CD14-positive monocyte (primary cell): Measurements from ENCODE around the gene ZNF423. TPM values are rescaled to one million over a fixed set of nuclear protein-coding genes. Genes with fewer than 3 reads are reported as not detected.

Source experiments
- DNase-seq, 3 donors: peaks; one replicate each; pipeline ENCODE4 v3.0.0-alpha.2; 2011 to 2022
- H2AFZ ChIP-seq: 2 replicates; pipeline ENCODE4 v1.6.0; 2012; ENCODE audit warnings: mild to moderate bottlenecking, low read depth, low read length, inconsistent platforms; ENCODE audit not compliant: insufficient read depth, poor library complexity, severe bottlenecking
- H3K27ac ChIP-seq, 2 donors: 1 replicate in 1 of 2; 2 replicates in 1 of 2; pipeline ENCODE4 v1.5.1; 2012 to 2013; ENCODE audit warnings: low read length in 2 of 2, control low read depth in 1 of 2, inconsistent platforms in 1 of 2, low read depth in 1 of 2, mild to moderate bottlenecking in 1 of 2
- H3K27me3 ChIP-seq, 2 donors: one replicate each; pipeline versions ENCODE4 v1.6.0 to v1.6.1; 2011 to 2013; ENCODE audit warnings: low read length in 2 of 2; ENCODE audit not compliant: control insufficient read depth in 2 of 2, insufficient read depth in 2 of 2
- H3K36me3 ChIP-seq, 2 donors: replicated peaks in 1 of 2; 1 replicate in 1 of 2; 2 replicates in 1 of 2; pipeline versions ENCODE4 v1.5.1 to v1.6.1; 2012 to 2013; ENCODE audit warnings: low read length in 2 of 2, control low read depth in 1 of 2, inconsistent platforms in 1 of 2, mild to moderate bottlenecking in 1 of 2; ENCODE audit not compliant: insufficient read depth in 2 of 2, control insufficient read depth in 1 of 2
- H3K4me1 ChIP-seq, 2 donors: 1 replicate in 1 of 2; 2 replicates in 1 of 2; pipeline versions ENCODE4 v1.5.1 to v1.6.1; 2012 to 2013; ENCODE audit warnings: low read length in 2 of 2, control low read depth in 1 of 2, inconsistent platforms in 1 of 2, mild to moderate bottlenecking in 1 of 2, moderate library complexity in 1 of 2; ENCODE audit not compliant: insufficient read depth in 2 of 2, control insufficient read depth in 1 of 2
- H3K4me2 ChIP-seq: replicated peaks from 2 replicates; pipeline ENCODE3; 2012; ENCODE audit warnings: low read length, moderate library complexity, mild to moderate bottlenecking; ENCODE audit not compliant: poor library complexity, severe bottlenecking; ENCODE audit errors: extremely low read depth
- H3K4me3 ChIP-seq, 3 experiments: fragments of 200-600 bp in 1 of 3; sonication (generic) in 1 of 3; replicated peaks in 1 of 3; 1 replicate in 2 of 3; 2 replicates in 1 of 3; pipeline ENCODE4 v1.5.1; 2011 to 2013; ENCODE audit warnings: low read length in 3 of 3, mild to moderate bottlenecking in 3 of 3, control low read depth in 2 of 3, low read depth in 2 of 3, inconsistent platforms in 1 of 3, moderate library complexity in 1 of 3
- H3K79me2 ChIP-seq: 2 replicates; pipeline ENCODE4 v1.6.0; 2012; ENCODE audit warnings: mild to moderate bottlenecking, control low read depth, inconsistent platforms, low read length, moderate library complexity; ENCODE audit not compliant: insufficient read depth
- H3K9ac ChIP-seq: 2 replicates; pipeline ENCODE4 v1.6.0; 2017; ENCODE audit warnings: low read length, mild to moderate bottlenecking; ENCODE audit not compliant: insufficient read depth, poor library complexity, severe bottlenecking
- H3K9me3 ChIP-seq, 2 donors: replicated peaks in 1 of 2; 1 replicate in 1 of 2; 2 replicates in 1 of 2; pipeline versions ENCODE4 v1.5.1 to v1.6.1; 2012 to 2013; ENCODE audit warnings: low read length in 2 of 2, control low read depth in 1 of 2; ENCODE audit not compliant: control insufficient read depth in 1 of 2, insufficient read depth in 1 of 2
- H4K20me1 ChIP-seq: 2 replicates; pipeline ENCODE4 v1.6.0; 2012; ENCODE audit warnings: mild to moderate bottlenecking, low read length, control low read depth, moderate library complexity; ENCODE audit not compliant: insufficient read depth
- H3K27ac Mint-ChIP-seq, 7 donors: one replicate each; pipeline ENCODE4 v1.8.0; 2020; ENCODE audit warnings: mild to moderate bottlenecking in 7 of 7, mixed read lengths in 7 of 7, moderate library complexity in 6 of 7, inconsistent platforms in 2 of 7
- H3K27me3 Mint-ChIP-seq, 3 donors: one replicate each; pipeline ENCODE4 v1.8.0; 2021 to 2022; ENCODE audit warnings: low read depth in 3 of 3, mild to moderate bottlenecking in 3 of 3, mixed read lengths in 3 of 3, moderate library complexity in 3 of 3, inconsistent platforms in 1 of 3
- H3K36me3 Mint-ChIP-seq, 2 donors: one replicate each; pipeline ENCODE4 v1.8.0; 2020; ENCODE audit warnings: mixed read lengths in 2 of 2, inconsistent platforms in 1 of 2, mild to moderate bottlenecking in 1 of 2
- H3K4me1 Mint-ChIP-seq: one replicate; pipeline ENCODE4 v1.8.0; 2020; ENCODE audit warnings: mild to moderate bottlenecking, mixed read lengths
- H3K4me3 Mint-ChIP-seq, 2 donors: one replicate each; pipeline ENCODE4 v1.8.0; 2020; ENCODE audit warnings: mild to moderate bottlenecking in 2 of 2, mixed read lengths in 2 of 2, moderate library complexity in 1 of 2
- H3K9me3 Mint-ChIP-seq, 7 donors: one replicate each; pipeline ENCODE4 v1.8.0; 2020 to 2022; ENCODE audit warnings: mixed read lengths in 7 of 7, mild to moderate bottlenecking in 6 of 7, moderate library complexity in 6 of 7, inconsistent platforms in 2 of 7
- CTCF ChIP-seq: fragments of 200-600 bp; IDR thresholded peaks from one replicate; pipeline ENCODE4 v1.8.0; 2022; ENCODE audit warnings: antibody characterized with exemption, mild to moderate bottlenecking
- WGBS: methylation state at CpG from one replicate; pipeline ENCODE4 v1.1.5; 2013; ENCODE audit warnings: missing lambda C conversion rate; ENCODE audit not compliant: insufficient coverage; 5-methylcytosine and 5-hydroxymethylcytosine counted together
- intact Hi-C, 2 donors: fragments of 100-400 bp; cut with micrococcal nuclease; formaldehyde crosslinking; loops; one replicate each; pipeline versions ENCODE4 v1.15.0 to v1.15.1; 2023
- polyA plus RNA-seq, 3 donors: library from polyadenylated mRNA; depleted of rRNA in 1 of 3; unstranded in 2 of 3; stranded (reverse) in 1 of 3; fragments of 300-500 nt in 2 of 3; fragments of >200 nt in 1 of 3; fragmentation: Illumina TruSeq in 2 of 3; gene quantifications; 1 replicate in 2 of 3; 2 replicates in 1 of 3; pipeline ENCODE4 v1.2.3, GENCODE V29; 2012 to 2021

The ZNF423 gene
- polyA plus RNA-seq, 3 donors = not detected

- H3K4me2 ChIP-seq = no peak overlapping the region
- DNase-seq = no peak
- Mint-ChIP-seq H3K4me1 (no peaks in the 10 kb centered on the region), H3K9me3 (peaks cover 0 to 2% (median 0%) of the 10 kb centered on the region in 7 donors), H3K4me3 (no peak overlapping the region), H3K27ac (no peak overlapping the region), H3K27me3 (peaks cover 10 to 28% (median 23%) of the 10 kb centered on the region in 3 donors), H3K36me3 (no peaks in the 10 kb centered on the region)
- H2AFZ ChIP-seq = no peak overlapping the region
- H3K27me3 ChIP-seq = peaks cover 0 to 6% of the 10 kb centered on the region in 2 donors
- H3K27ac ChIP-seq = no peak overlapping the region
- TF ChIP-seq CTCF = no peak
- H4K20me1 ChIP-seq = no peaks in the 10 kb centered on the region
- intact Hi-C loops = no loop called here
- no peaks in the 10 kb centered on the region for H3K79me2 ChIP-seq
- H3K4me3 ChIP-seq = no peak overlapping the region
- no peaks in the 10 kb centered on the region for H3K4me1 ChIP-seq
- H3K36me3 ChIP-seq = no peaks in the 10 kb centered on the region
- no CpG with 5 or more reads among the region's 2 CpGs for WGBS
- H3K9me3 ChIP-seq = no peaks in the 10 kb centered on the region
- H3K9ac ChIP-seq = no peak overlapping the region
Measured at GRCh38 chr16:49867234-49867633, 11.3 kb upstream of the ZNF423 start.

GRCh38 chr16:49866595-49867071 is 10.7 kb upstream of the ZNF423 start:
- Mint-ChIP-seq H3K36me3 (no peaks in the 10 kb centered on the region), H3K27me3 (peaks cover 13 to 32% (median 25%) of the 10 kb centered on the region in 3 donors), H3K9me3 (peaks cover 0 to 2% (median 0%) of the 10 kb centered on the region in 7 donors), H3K4me1 (no peaks in the 10 kb centered on the region), H3K27ac (no peak overlapping the region), H3K4me3 (no peak overlapping the region)
- WGBS = 98% methylated on average over 11 of the region's 14 CpGs
- H3K27ac ChIP-seq = no peak overlapping the region
- intact Hi-C loops = no loop called here
- no peaks in the 10 kb centered on the region for H3K4me1 ChIP-seq
- H3K36me3 ChIP-seq = no peaks in the 10 kb centered on the region
- no peak overlapping the region for H3K4me3 ChIP-seq
- no peaks in the 10 kb centered on the region for H3K9me3 ChIP-seq
- no peaks in the 10 kb centered on the region for H3K79me2 ChIP-seq
- H3K4me2 ChIP-seq = no peak overlapping the region
- H3K27me3 ChIP-seq = peaks cover 0 to 12% of the 10 kb centered on the region in 2 donors
- TF ChIP-seq CTCF = no peak
- no peak overlapping the region for H3K9ac ChIP-seq
- no peaks in the 10 kb centered on the region for H4K20me1 ChIP-seq
- no peak for DNase-seq
- no peak overlapping the region for H2AFZ ChIP-seq
